BLaER1 (cell line): ENCODE results near the gene KLHL12.

ENCODE experiments used
- H3K27ac ChIP-seq: shearing (Covaris generic); formaldehyde crosslinking; 2 replicates; pipeline ENCODE4 v1.8.1; 2022
- H3K27me3 ChIP-seq: shearing (Covaris generic); formaldehyde crosslinking; 2 replicates; pipeline ENCODE4 v1.8.1; 2022
- H3K36me3 ChIP-seq: shearing (Covaris generic); formaldehyde crosslinking; 2 replicates; pipeline ENCODE4 v1.8.1; 2022
- H3K4me1 ChIP-seq: shearing (Covaris generic); formaldehyde crosslinking; 2 replicates; pipeline ENCODE4 v1.8.1; 2022
- H3K4me2 ChIP-seq: shearing (Covaris generic); formaldehyde crosslinking; 2 replicates; pipeline ENCODE4 v1.8.1; 2022
- H3K4me3 ChIP-seq: shearing (Covaris generic); formaldehyde crosslinking; 2 replicates; pipeline ENCODE4 v1.8.1; 2022
- H3K9ac ChIP-seq: shearing (Covaris generic); formaldehyde crosslinking; 2 replicates; pipeline ENCODE4 v1.8.1; 2022
- H3K9me3 ChIP-seq: shearing (Covaris generic); formaldehyde crosslinking; 2 replicates; pipeline ENCODE4 v1.8.1; 2022
- H4K20me1 ChIP-seq: shearing (Covaris generic); formaldehyde crosslinking; 2 replicates; pipeline ENCODE4 v1.8.1; 2022
- Cebpa-rat ChIP-seq: shearing (Covaris generic); IDR thresholded peaks from 2 replicates; pipeline ENCODE4 v1.8.1; 2022

KLHL12 gene

GRCh38 chr1:202850593-202851362, 76.3 kb downstream of the KLHL12 start:
- H3K9ac ChIP-seq, result 0 out of 2 replicates have a peak overlapping the region, but pooled peaks have one; percentile 21
- H4K20me1 ChIP-seq, result no peaks in the 10 kb centered on the region
- no peaks in the 10 kb centered on the region for H3K9me3 ChIP-seq
- H3K27ac ChIP-seq, result peak overlapping the region; percentile 33; the same call in 1 of the 2 replicates
- no peaks in the 10 kb centered on the region for H3K27me3 ChIP-seq
- TF ChIP-seq Cebpa-rat, result no peak
- no peak overlapping the region for H3K4me3 ChIP-seq
- no peaks in the 10 kb centered on the region for H3K36me3 ChIP-seq
- peaks cover 38% of the 10 kb centered on the region for H3K4me1 ChIP-seq
- peak overlapping the region; percentile 50; the same call in 1 of the 2 replicates for H3K4me2 ChIP-seq

DNA sequence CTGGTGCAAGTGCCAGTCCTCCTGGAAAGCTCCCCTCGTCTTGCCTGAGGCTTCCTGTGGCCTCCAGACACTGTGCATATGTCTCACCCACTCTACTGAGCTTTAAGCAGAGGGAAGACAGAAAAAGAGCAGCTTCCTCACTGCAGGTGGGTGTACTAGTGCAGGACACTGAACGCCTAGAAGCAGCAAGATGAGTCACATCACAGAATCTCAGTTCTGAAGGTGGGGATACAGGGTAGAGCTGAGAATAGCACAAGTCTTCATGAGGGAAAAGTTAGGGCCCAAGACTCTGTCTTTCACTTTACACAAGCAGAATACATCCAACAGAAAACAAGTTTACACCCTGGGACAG, 78.9 kb downstream of the KLHL12 start:
- Histone ChIP-seq H4K20me1 (no peaks in the 10 kb centered on the region), H3K27me3 (no peaks in the 10 kb centered on the region), H3K36me3 (no peaks in the 10 kb centered on the region), H3K4me1 (peaks cover 28% of the 10 kb centered on the region), H3K4me2 (peak overlapping the region; percentile 22), H3K9me3 (no peaks in the 10 kb centered on the region), H3K9ac (no peak overlapping the region), H3K4me3 (no peak overlapping the region), H3K27ac (no peak overlapping the region)
- no peak for TF ChIP-seq Cebpa-rat

DNA sequence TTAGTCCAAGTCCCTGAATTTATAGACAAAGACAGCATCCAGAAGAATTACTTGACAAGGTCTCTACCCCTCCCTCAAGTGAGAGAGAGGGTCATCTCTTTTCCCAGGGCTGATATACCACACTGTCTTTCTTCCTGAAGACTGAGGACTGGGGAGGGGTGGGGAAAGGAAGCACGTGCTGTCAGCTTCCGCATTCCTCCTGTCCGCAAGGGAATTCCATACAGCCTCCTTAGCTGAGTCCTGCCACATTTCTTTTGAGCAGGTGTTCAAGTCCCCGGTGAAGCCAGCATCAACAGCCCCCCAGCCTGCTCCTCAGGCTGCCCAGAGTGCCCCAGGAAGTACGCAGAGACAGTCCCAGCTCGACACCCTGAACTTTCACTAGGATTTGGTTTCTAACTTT, 82.1 kb downstream of the KLHL12 start:
- TF ChIP-seq Cebpa-rat, result no peak
- H3K27me3 ChIP-seq, result no peaks in the 10 kb centered on the region
- no peak overlapping the region for H3K4me2 ChIP-seq
- no peak overlapping the region for H3K4me3 ChIP-seq
- H4K20me1 ChIP-seq, result no peaks in the 10 kb centered on the region
- no peaks in the 10 kb centered on the region for H3K36me3 ChIP-seq
- H3K9ac ChIP-seq, result no peak overlapping the region
- peaks cover 14% of the 10 kb centered on the region for H3K4me1 ChIP-seq
- no peaks in the 10 kb centered on the region for H3K9me3 ChIP-seq
- H3K27ac ChIP-seq, result no peak overlapping the region

- Histone ChIP-seq H3K4me2 (no peak overlapping the region), H3K9ac (no peak overlapping the region), H3K27me3 (no peaks in the 10 kb centered on the region), H3K4me3 (no peak overlapping the region), H3K9me3 (no peaks in the 10 kb centered on the region), H4K20me1 (no peaks in the 10 kb centered on the region), H3K27ac (no peak overlapping the region), H3K36me3 (no peaks in the 10 kb centered on the region), H3K4me1 (peaks cover 14% of the 10 kb centered on the region)
- no peak for TF ChIP-seq Cebpa-rat
Observed at GRCh38 chr1:202844259-202844658, 82.8 kb downstream of the KLHL12 start.

DNA sequence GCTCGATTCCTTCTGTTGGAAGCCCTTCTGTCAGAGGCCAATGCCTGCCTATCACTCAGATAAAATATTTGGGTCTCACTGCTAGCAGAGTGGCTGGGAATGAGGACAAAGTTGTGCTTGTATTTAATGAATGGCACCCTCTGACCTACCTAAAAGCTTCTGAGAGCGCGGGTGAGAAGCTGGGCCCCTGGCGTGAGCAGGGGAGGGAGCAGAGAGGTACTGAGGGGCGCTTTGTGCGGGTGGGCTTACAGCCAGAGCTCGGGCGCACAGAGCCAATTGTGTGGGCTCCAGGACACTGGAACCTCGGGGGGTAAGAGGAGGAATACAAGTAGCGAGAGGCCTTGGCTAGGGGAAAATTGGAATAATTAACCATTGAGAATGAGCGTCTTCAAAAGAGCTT, 84.0 kb downstream of the KLHL12 start:
- H4K20me1 ChIP-seq, result no peaks in the 10 kb centered on the region

More for the DNA sequence above, 84.0 kb downstream of the KLHL12 start:
- Histone ChIP-seq H3K27me3 (no peaks in the 10 kb centered on the region), H3K4me3 (no peak overlapping the region), H3K9me3 (no peaks in the 10 kb centered on the region), H3K27ac (no peak overlapping the region), H3K4me2 (no peak overlapping the region), H3K4me1 (peaks cover 10% of the 10 kb centered on the region), H3K36me3 (no peaks in the 10 kb centered on the region), H3K9ac (no peak overlapping the region)
- TF ChIP-seq Cebpa-rat, result no peak
